ENCODE measurements around the gene OLA1.

OLA1 gene

GRCh38 chr2:174224125-174224524, 24.2 kb downstream of the OLA1 start:
- no peak for DNase-seq

DNA sequence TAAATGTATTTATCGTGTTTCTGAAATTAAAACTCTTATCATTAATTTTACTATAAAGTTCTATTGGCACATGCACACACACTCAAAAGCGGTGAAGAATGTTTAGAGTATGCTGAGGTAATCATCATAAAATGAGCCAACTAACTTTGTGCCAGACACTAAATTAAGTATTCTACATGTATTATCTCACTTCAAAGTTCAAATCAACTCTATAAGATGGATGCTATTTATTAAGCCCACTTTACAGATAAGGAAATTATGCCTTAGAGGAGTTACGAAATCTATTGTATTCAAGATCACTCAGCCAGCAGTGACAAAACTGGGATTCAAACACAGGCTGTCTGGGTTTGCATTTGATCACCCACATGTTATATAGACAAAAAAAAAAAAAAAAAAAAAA, 24.9 kb downstream of the OLA1 start:
- DNase-seq, result no peak

DNA sequence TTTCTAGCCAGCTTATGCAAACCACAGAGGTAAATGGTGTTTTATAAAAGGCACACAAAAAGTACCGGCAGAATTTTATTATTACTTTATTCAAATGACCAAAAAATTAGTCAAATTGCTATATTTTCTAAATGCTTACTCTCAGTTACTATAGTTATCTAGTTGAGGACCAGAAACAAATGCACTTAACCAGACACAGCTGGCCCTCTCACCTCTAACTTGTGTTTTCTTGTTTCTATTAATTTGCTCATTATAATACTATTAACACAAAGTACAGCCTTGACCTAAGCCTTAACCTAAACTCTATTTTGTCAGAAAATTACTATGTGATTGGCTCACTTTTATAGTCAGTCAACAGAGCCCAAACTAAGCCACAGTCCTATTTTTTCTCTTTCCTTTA, 26.2 kb downstream of the OLA1 start:
- no peak for DNase-seq

DNA sequence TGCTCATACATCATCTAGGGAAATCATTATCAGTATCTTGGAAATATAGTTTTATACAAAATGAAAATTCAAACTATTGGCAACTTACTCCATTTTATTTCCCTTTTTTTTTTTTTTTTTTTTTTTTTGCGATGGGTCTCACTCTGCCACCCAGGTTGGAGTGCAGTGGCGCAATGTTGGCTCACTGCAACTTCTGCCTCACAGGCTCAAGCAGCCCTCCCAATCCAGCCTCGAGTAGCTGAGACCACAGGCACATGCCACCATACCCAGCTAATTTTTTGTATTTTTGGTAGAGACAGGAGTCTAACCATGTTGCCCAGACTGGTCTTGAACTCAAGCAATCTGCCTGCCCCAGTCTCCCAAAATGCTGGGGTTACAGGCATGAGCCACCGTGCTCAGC, 29.0 kb downstream of the OLA1 start:
- no peak for DNase-seq

DNA sequence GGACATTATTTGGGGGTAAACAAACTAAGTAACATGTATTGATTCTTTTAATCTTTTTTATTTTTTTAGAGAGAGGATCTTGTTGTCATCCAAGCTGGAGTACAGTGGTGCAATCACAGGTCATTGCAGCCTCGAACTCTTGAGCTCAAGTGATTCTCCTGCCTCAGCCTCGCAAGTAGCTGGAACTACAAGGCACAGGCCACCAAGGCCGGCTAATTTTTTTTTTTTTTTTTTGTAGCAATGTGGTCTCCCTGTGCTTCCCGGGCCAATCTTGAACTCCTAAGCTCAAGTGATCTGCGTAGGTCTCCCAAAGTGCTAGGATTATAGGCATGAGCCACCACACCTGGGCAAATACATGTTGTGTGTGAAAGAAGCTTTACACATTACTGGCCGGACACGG, 29.6 kb downstream of the OLA1 start:
- DNase-seq, result no peak

DNA sequence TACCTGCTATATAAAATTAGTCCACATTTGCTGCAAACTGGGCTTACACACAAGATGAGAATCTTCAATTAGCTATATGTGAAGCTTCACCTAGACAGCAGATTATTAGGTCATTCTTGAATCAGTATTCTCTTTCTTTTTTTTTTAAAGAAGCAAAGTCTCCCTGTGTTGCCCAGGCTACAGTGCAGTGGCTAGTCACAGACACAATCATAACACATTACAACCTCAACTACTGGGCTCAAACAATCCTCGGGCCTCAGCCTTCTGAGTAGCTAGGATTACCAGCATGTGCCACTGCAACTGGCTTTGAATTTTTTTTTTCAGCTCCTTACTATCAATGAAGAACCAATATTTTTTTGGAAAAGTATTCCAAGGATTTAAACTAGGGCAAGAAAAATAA, 30.5 kb downstream of the OLA1 start:
- DNase-seq, result no peak

GRCh38 chr2:174211954-174212353, 36.4 kb downstream of the OLA1 start:
- no peak for DNase-seq

DNA sequence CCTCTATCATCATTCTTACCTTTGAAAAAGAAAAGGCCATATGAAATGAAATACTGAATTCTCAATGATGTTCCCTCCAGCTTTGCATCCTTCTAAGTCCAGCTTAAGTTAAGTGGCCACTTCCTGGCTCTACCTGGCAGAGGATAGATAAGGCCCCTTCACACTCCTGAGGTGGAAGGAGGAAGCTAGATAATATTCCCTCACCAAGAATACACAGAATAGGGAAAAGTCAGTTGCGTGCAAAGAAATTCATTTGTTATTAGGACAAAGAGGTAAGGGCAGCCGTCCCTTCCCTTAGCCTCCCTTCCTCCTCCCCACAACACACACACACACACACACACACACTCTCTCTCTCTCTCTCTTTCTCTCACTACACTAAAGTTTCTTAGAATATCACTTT, 37.5 kb downstream of the OLA1 start:
- no peak for DNase-seq

- DNase-seq, result no peak
Measured at GRCh38 chr2:174209325-174209724, 39.0 kb downstream of the OLA1 start.

- DNase-seq, result no peak
Measured at GRCh38 chr2:174208026-174208425, 40.3 kb downstream of the OLA1 start.

DNA sequence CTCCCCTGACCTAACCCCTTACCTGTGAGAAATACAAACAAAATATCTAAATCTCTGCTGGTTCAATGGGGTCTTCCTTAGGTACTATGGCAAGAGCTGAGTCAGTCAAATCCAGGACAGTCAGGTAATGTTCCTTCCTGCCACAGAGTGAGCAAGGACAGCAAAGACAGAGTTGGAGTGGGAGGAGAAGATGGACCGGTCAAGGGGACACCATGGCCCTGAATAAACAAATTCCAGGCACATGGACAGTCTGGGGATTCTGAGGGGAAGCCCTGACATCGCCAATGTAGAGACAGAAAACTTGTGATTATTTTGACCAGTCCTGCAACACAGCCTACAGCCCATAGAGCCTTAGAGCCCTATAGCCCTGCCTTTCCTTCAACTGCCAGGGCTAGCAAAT, 42.8 kb downstream of the OLA1 start:
- no peak for DNase-seq

DNA sequence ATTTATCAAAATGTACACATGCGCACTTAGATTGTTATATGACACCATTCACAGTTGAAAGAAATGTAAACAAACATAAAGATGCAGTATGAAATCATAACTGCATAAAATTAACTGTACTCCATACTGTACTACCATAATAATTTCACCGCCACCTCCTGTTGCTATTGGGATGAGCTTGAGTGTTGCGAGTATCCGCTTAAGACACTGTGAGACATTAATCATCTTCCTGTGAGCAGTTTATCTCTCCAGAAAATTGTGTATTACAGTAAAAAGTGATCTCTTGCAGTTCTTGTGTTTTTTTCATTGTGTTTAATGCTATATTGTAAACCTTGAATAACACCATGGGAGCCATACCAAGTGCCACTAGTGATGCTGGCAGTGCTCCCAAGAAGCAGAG, 46.1 kb downstream of the OLA1 start:
- DNase-seq, result no peak

DNA sequence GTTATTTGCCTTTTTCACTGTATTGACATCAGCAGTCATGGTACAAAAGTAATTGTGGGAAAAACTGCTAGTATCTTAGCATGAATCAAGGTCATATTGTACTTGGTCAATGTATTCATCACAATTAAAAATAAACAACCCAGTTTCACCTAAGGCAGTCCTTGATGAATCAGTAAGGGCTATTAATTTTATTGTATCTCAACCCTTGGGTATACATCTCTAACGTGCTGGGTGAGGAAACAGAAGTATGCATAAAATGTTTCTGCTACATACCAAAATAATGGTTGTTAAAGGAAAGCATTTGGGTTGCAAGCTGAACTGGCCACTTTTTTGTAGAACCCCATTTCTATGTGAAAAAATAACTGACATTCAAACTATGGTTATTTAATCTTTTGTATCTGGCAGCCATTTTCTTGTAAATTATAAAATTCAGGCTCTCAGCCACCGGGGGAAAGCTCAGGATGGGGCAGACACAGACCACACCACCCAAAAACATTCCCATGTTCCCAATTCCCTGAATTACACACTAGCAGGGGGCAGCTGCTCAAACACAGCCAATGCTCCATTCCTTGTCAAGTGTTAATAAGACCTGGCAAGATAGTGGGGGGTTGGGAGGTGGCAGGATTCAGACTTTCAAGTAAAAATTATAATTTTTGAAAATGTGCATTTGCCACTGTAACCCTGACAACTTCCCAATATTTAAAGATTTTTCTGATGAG, 49.3 kb downstream of the OLA1 start:
- DNase-seq, result no peak

- no peak for DNase-seq
Measured at GRCh38 chr2:174195253-174195652, 53.1 kb downstream of the OLA1 start.

GRCh38 chr2:174193737-174194136, 54.6 kb downstream of the OLA1 start:
- no peak for DNase-seq

DNA sequence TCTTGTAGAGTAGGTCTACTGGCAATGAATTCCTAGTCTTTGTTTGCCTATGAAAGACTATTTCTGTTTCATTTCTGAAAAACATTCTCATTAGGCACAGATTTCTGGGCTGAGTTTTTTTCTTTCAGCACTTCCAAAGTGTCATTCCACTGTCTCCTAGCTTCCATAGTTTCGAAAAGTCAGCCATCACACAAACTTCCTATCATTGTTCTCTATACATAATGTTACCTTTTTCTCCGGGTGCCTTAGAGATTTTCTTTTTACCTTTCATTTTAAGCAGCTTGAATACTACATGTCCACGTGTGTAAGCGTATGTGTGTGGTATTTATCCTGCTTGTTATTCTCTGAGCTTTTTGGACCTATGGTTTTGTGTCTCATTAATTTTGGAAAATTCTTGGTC, 55.7 kb downstream of the OLA1 start:
- DNase-seq, result no peak

GRCh38 chr2:174191342-174192074, 56.8 kb downstream of the OLA1 start:
- DNase-seq, result no peak

- no peak for DNase-seq
Measured at GRCh38 chr2:174184915-174185314, 63.4 kb downstream of the OLA1 start.

GRCh38 chr2:174184504-174184903, 63.8 kb downstream of the OLA1 start:
- no peak for DNase-seq

DNA sequence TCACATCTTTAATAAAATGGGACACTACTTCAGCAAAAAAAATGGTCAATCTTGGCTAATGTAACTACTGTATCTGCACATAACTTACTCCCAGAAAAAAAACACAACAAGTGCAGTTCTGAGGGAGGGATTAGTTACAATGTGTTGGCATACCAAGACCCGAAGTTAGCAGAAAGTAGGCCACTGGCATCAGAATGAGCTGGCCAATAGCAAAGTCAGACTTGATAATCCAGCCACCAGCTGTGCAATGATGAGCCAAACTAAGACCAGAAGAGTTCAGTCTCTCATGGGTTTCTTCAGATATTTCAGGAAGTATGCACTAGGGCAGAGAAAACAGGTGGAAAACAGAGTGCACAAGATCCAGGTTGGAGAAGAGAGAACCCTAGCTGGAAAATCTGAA, 65.3 kb downstream of the OLA1 start:
- DNase-seq, result no peak

DNA sequence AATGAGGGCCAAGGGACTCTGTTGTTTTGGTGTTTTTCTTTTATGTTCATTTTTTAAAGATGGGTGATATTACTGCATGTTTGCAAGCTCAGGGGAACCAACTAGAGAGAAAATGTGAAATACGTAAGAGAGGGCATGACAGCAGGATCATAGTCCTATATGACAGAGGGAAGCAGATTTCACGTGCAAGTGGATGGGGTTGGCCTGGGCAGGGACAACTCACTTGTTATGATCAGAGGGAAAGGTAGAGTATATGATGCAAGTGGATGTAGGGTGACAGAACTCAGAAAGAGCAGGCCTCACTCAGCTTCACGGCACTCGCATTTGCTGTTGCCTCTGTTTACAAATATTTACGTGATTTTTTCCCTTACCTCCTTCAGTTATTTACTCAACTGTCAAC, 67.0 kb downstream of the OLA1 start:
- DNase-seq, result no peak

DNA sequence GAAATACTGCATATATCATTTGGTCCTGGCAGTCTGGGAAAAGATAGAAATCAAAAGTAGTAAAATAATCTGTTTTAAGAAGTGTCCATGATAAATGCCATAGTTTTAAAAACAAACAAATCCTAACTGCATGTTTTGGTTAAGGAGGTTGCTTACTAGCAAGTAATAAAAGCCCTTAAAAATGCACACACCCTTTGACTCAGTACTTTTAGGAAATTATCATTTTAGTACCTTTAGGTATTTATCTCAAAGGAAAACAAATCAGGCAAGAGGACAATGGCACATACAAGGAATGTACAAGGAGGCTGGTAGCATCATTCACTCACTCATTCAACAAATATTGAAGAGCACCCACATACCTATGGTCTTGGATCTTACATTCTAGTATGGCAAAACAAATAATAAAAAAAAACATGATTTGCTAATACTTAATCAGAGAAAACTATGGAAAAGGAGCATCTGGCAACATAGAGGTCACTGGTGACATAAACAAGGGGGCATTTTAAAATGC, 67.6 kb downstream of the OLA1 start:
- DNase-seq, result no peak

DNA sequence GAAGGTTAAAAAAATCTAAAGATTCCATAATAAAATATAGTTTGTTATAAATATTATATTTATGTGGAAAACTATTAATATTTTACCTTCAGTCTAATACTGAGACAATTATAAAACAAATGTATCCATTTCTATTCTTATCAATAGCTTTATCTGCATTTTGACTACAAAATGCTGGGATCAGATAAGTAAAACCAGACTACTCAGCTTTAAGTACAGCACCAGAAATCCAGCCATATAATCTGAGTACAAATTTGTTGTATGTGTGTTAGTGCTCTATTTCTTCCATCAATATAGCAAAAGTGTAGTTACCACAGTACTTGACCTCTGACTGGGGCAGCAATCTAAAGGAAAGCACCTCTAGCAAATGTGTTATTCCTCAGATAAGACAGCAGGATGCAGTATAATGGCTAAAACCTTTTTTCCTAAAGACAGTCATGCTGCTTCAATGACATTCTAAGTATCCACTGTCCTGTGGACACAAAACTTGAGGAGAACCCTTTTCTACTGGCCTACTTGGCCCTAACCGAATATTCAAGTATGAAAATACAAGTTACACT, 68.1 kb downstream of the OLA1 start:
- DNase-seq, result no peak

DNA sequence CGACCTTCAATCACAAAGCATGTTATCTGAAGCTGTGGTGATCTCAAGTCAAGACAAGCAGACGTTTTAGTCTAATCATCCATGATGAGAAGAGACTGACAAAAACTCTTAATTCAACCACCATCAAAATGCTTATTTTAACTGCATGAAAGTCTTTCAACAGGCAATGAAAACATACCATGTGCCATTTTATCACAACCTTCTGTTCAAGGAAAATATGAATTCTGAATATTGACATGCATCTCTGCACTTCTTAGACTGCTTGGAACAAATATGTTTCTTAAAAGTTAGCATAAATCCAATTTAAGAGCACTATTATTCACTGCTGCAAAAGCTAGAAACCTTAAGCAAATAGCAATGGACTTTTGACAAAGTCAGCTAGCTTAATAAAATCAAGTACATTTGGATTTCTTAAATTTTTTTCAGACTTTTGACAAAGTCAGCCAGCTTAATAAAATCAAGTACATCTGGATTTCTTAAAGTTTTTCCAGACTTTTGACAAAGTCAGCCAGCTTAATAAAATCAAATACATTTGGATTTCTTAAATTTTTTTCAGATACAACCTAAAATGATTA, 70.9 kb downstream of the OLA1 start:
- no peak for DNase-seq
